GM19438 (cell line): Measurements from ENCODE around the gene CRYM.
"Not testable (repeated sequence)": the region's sequence is repeated elsewhere in the genome, so short reads cannot be mapped to it uniquely, and the experiment has no call there.

ENCODE experiments used
- ATAC-seq: cut with Tn5 transposase; IDR thresholded peaks from one replicate; pipeline ENCODE4 v1.9.1; 2021; ENCODE audit warnings: low read depth; ENCODE audit not compliant: unreplicated experiment

Gene CRYM

GRCh38 chr16:21277927-21278706 is at the start of gene CRYM:
Gene CRYM (minus strand): TSS chr16:21278290. CDS start chr16:21278251, 39 bp downstream.
- no peak for ATAC-seq

DNA sequence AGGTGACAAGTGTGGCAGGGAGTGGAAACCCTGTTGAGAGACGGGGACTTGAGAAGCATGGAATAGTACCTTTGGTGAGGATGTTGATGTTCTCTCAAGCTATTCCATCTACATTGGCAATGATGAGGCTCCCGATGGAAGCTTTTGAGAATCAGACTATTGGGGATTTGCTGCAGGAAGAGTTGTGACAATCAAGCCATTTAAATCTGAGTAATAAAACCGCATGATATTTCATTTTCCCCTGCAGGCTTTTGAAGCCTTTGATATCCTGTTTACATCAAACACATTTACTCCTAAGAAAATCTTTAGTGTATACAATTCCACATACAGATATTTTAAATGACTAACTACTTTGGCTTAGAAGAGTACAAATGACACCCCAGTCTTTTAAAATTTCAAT is 49.0 kb upstream of the CRYM start:
- no peak for ATAC-seq

- ATAC-seq = no peak
Observed at GRCh38 chr16:21326459-21326858, 48.4 kb upstream of the CRYM start.

DNA sequence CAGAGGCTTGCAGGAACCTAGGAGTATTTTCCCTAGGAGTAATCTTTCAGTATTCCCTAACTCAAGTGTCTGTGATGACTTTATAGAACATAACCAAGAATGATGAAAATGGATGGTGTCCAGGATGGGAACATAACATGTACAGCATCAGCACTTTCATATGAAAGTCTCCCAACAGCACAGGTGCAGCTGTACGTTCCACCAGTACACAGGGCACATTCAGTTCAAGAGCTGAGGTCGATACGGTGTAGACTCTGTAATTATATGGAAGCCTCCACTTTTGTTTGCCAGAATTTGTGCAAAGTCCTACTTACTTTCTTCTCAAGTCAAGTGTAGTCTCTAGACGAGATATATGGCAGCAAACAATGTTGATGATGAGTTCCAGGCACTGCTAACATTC is 46.2 kb upstream of the CRYM start:
- no peak for ATAC-seq

- ATAC-seq = not testable (repeated sequence)
Observed at GRCh38 chr16:21322251-21322650, 44.2 kb upstream of the CRYM start.

DNA sequence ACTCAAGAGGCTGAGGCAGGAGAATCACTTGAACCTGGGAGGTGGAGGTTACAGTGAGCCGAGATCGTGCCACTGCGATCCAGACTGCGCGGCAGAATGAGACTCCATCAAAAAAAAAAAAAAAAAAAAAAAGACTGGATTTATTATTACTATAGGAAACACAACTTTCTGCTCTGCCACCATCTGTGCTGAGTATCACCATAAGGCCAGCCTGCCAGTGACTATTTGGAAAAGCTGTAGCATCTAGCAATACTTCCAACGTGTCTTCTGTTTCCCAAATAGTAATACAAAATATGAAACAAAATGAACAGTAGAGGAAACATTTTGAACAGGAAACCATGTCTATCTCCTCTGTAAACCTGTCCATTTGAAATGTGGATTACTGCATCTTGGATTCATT is 43.6 kb upstream of the CRYM start:
- ATAC-seq = no peak

DNA sequence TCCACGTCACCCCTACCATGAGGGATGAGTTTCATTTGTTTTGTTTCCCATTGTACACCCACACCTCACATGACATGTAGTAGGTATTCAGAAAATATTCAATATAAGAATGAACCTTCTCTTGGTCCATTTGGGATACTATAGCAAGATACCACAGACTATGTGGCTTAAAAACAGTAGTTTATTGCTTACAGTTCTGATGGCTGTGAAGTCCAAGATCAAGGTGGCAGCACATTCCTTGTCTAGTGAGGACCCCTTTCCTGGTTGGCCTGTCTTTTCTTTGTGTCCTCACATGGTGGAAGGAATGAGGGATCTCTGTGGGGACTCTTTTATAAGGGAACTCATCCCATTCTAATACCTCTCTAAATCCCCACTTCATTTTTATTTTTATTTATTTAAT is 36.2 kb upstream of the CRYM start:
- ATAC-seq = no peak

DNA sequence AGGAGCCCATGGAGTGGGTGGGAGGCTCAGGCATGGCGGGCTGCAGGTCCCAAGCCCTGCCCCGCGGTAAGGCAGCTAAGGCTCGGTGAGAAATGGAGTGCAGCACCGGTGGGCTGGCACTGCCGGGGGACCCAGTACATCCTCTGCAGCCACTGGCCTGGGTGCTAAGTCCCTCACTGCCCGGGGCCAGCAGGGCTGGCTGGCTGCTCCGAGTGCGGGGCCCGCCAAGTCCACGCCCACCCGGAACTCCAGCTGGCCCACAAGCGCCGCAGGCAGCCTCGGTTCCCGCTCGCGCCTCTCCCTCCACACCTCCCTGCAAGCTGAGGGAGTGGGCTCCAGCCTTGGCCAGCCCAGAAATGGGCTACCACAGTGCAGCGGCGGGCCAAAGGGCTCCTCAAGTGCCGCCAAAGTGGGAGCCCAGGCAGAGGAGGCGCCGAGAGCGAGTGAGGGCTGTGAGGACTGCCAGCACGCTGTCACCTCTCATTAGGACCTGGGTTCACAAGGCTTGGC is 34.8 kb upstream of the CRYM start:
- ATAC-seq = not testable (repeated sequence)

DNA sequence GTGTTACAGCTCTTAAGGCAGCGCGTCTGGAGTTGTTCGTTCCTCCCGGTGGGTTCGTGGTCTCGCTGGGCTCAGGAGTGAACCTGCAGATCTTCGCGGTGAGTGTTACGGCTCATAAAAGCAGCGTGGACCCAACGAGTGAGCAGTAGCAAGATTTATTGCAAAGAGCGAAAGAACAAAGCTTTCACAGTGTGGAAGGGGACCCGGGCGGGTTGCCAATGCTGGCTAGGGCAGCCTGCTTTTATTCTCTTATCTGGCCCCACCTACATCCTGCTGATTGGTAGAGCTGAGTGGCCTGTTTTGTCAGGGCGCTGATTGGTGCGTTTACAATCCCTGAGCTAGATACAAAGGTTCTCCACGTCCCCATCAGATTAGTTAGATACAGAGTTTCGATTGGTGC is 34.0 kb upstream of the CRYM start:
- not testable (repeated sequence) for ATAC-seq

DNA sequence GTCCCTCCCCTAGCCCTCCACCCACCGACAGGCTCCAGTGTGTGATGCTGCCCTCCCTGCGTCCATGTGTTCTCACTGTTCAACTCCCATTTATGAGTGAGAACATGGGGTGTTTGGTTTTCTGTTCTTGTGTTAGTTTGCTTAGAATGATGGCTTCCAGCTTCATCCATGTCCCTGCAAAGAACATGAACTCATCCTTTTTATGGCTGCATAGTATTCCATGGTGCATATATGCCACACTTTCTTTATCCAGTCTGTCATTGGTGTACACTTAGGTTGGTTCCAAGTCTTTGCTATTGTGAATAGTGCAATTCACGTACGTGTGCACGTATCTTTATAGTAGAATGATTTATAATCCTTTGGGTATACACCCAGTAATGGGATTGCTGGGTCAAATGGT is 28.6 kb upstream of the CRYM start:
- not testable (repeated sequence) for ATAC-seq

DNA sequence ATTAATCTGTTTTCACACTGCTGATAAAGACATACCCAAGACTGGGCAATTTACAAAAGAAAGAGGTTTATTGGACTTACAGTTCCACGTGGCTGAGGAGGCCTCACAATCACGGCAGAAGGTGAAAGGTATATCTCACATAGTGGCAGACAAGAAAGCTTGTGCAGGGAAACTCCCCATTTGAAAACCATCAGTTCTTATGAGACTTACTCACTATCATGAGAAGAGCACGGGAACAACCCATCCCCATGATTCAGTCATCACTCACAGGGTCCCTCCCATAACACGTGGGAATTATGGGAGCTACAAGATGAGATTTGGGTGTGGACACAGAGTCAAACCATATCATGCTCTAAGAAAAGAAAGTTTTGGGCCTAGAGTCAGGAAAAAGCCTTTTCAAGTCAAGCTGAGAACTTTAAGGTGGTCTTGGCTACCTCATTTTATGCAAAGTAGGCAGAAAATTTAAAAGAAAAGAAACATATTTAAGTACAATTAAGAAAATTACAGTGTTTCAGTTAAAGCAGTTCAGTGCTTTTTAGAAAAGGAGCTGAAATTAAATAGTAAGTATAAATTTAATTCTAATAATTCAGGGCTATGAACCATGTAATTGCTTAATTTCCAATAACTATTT is 24.9 kb upstream of the CRYM start:
- ATAC-seq = no peak

GRCh38 chr16:21302454-21302853 is 24.4 kb upstream of the CRYM start:
- ATAC-seq = no peak

GRCh38 chr16:21301895-21302291 is 23.8 kb upstream of the CRYM start:
- no peak for ATAC-seq

- peak; percentile 51 for ATAC-seq
Observed at GRCh38 chr16:21301168-21301894, 23.2 kb upstream of the CRYM start.

- ATAC-seq = peak; percentile 54
Observed at GRCh38 chr16:21300309-21301167, 22.4 kb upstream of the CRYM start.

DNA sequence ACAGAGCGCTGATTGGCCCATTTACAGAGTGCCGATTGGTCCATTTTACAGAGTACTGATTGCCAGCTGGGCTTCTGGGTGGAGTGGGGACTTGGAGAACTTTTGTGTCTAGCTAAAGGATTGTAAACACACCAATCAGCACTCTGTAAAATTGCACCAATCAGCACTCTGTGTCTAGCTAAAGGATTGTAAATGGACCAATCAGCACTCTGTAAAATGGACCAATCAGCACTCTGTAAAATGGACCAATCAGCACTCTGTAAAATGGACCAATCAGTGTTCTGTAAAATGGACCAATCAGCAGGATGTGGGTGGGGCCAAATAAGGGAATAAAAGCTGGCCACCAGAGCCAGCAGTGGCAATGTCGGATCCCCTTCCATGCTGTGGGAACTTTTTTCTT is 11.7 kb upstream of the CRYM start:
- ATAC-seq = not testable (repeated sequence)

DNA sequence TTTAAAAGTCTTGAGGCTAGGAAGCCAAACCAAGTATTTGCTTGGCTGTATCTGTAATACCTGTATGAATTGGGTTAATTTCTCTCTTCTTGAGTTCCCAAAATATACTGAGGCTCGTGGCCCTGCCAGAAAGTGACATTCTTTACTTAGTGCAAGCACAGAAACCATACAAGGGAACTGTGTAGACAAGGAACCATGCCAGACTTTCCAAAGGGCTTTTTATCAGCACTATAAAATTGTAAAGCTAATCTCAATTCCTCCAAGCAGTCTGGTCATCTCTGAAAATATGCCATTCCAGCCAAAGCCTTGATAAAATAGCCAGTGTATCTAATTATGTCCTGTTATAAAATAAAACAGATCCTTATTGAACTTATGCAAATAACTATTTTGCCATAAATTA is 7.2 kb upstream of the CRYM start:
- ATAC-seq = no peak

DNA sequence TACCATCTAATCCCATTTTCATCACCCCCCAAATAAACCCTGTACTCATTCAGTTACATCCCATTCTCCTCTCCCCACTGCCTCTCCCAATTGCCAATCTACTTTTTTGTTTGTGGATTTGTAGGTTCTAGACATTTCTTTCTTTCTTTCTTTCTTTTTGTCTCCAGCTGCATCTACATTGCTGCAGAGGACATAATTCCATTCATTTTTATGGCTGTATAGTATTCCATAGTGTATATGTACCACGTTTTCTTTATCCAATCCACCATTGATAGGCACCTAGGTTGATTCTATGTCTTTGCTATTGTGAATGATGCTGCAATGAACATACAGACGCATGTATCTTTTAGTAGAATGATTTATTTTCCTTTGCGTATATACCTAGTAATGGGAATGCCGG is 6.3 kb upstream of the CRYM start:
- ATAC-seq = no peak

DNA sequence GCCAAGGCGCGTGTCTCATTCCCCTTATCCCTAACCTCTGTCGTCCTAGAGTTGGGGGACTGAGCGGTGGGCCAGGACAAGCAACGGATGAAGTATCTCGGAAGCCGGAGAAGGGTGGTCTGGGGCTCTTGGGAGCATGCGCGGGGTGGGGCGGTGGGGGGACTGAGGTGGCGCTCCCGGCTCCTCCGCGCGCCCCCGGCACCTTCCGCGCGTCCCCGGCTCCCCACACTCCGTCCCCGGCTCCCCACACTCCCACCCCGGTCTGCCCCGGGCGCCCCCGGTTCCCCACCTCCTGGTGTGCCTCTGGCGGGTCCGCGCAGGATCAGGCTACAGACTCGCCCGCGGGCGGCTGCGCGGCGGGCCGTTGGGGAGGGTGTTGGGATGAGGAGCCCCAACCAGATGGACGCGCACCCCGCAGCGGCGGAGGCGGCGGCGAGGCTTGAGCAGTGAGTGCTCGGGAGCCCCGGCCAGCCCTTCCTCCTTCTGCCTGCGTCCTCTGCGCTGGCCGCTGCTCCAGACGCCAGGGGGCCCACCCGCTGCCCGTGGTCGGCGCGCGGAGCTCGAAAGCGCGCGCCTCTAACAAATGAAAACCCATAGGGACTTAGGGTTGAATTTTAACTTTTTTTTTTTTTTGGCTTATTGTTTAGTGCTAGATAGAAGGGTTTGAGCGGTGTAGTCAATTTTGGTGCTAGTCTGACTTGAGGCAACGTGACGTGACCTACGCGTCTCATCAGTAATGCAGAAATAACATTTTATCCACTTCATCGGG is 5.6 kb upstream of the CRYM start:
- ATAC-seq = peak; percentile 64
